LoVo (cell line): ENCODE results near the gene COMMD4.
"Not testable (repeated sequence)": the region's sequence is repeated elsewhere in the genome, so short reads cannot be mapped to it uniquely, and the experiment has no call there.

ENCODE experiments used
- DNase-seq: peaks from one replicate; pipeline ENCODE4 v3.0.0-alpha.2; 2016; ENCODE audit warnings: low spot score

COMMD4 gene

DNA sequence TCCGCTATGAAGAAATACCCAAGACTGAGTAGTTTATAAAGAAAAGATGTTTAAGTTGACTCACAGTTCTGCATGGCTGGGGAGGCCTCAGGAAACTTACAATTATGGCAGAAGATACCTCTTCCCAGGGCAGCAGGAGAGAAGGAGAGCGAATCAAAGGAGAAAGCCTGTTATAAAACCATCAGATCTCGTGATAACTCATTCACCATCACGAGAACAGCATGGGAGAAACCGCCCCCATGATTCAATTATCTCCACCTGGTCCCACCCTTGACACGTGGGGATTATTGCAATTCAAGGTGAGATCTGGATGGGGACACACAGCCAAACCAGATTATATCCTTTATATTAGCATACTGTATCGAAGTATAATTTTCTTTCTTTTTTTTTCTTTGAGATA is 3.8 kb upstream of the COMMD4 start:
- not testable (repeated sequence) for DNase-seq

DNA sequence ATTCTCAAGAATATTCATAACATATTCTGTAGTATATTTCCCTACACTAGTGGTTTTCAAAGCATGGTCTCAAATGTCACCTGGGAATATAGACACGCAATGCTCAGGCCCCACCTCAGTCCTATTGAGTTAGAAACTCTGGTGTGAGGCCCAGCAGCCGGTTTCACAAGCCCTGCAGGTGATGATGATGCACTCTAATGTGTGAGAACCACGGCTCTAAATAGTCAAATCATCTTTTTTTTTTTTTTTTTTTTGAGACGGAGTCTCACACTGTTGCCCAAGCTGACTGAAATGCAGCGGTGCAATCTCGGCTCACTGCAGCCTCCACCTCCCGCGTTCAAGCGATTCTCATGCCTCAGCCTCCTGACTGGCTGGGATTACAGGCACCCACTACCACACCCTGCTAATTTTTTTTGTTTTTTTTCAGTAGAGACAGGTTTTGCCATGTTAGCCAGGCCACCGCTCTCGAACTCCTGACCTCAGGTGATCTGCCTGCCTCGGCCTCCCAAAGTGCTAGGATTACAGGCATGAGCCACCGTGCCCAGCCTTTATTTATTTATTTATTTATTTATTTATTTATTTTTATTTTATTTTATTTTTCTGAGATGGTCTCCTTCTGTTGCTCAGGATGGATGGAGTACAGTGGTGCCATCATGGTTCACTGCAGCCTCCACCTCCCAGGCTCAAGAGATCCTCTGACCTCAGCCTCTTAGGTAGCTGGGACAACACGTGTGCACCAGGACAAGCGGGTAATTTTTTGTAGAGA is 2.0 kb upstream of the COMMD4 start:
- not testable (repeated sequence) for DNase-seq

GRCh38 chr15:75335313-75335704 is 554 bp upstream of the COMMD4 start:
- DNase-seq = no peak

GRCh38 chr15:75338661-75339240 is 2.9 kb downstream of the COMMD4 start:
- no peak for DNase-seq

- no peak for DNase-seq
Observed at GRCh38 chr15:75339531-75340240, 3.8 kb downstream of the COMMD4 start.

DNA sequence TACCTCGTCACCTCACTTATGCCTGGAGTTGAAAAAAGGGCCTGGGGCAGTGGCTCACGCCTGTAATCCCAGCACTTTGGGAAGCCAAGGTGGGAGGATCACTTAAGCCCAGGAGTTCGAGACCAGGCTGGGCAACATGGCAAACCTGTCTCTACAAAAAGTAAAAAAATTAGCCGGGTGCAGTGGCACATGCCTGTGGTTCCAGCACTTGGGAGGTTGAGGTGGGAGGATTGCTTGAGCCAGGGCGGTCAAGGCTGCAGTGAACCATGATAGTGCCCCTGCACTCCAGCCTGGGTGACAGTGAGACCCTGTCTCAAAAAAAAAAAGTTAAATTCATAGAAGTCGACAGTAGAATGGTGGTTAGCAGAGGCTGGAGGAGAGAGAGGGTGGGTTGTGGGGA is 6.4 kb downstream of the COMMD4 start:
- DNase-seq = no peak

GRCh38 chr15:75343953-75344352 is 8.1 kb downstream of the COMMD4 start:
- DNase-seq = not testable (repeated sequence)

- no peak for DNase-seq
Observed at GRCh38 chr15:75346796-75347221, 10.9 kb downstream of the COMMD4 start, which contains the start of gene NEIL1. NEIL1 (plus strand) TSS chr15:75347039; CDS start chr15:75348906, 1,867 bp downstream.

DNA sequence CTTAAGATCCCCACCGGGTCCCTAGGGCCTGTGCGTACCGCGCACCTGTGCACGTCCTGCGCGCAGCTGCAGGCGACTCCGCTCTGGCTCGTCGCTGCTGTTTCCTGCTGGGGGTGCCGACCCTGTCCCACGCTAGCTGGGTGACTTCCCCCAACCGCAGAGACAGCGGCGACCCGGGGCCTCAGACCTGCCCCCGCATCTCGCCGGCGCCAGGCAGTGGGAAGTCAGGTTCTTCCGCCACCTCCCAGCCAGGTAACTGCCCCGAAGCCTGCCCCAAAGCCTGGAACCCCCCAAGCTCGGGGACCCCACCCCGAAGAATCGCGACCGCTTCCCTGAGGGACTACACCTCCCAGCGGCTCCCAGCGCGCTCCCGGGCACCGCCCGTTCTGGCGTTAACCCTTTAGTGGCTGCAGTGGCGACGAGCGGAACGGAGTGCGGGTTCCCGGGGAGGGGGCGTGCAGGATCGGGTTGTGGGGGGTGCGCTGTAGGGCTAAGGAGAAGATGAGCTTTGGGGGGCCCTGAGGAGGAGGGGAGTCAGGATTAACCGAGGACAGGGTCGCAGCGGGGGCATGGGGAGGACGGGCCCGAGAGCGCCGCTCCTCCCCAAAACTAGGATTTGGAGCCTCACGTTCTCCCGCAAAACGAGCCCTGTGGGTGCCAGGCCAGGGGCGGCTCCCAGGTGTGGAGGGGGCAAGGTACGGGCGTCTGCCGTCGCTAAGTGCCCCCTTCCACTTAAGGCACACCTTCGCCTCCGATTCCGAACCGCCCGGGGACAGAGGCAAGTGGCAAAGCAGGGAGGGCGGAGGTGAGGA is 11.6 kb downstream of the COMMD4 start:
- peak; percentile 61 for DNase-seq

DNA sequence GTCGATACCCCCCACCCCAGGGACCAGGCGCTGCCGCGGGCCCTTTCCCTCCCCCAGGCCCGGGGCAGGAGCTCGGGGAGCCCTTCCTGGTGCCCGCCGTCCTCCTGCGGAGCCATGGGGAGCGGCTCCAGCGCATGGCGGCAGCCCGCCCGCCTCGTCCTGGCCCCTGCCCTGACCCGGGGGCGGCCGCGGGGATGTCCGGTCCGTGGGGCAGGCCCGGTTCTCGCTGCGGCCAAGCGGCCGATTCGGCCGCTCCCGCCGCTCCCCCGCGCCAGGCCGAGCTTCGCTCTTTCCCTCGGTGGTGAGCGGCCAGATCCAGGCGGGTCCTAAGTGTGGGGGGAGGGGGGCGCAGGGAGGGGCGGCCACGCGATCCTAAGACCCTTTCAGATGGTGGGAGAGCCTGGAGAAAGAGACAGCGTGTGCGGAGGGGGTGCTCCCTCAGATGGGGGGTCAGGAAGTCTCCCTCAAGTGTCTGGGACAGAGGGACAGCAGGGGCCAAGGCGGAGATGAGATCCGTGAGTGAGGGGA is 12.2 kb downstream of the COMMD4 start:
- no peak for DNase-seq

DNA sequence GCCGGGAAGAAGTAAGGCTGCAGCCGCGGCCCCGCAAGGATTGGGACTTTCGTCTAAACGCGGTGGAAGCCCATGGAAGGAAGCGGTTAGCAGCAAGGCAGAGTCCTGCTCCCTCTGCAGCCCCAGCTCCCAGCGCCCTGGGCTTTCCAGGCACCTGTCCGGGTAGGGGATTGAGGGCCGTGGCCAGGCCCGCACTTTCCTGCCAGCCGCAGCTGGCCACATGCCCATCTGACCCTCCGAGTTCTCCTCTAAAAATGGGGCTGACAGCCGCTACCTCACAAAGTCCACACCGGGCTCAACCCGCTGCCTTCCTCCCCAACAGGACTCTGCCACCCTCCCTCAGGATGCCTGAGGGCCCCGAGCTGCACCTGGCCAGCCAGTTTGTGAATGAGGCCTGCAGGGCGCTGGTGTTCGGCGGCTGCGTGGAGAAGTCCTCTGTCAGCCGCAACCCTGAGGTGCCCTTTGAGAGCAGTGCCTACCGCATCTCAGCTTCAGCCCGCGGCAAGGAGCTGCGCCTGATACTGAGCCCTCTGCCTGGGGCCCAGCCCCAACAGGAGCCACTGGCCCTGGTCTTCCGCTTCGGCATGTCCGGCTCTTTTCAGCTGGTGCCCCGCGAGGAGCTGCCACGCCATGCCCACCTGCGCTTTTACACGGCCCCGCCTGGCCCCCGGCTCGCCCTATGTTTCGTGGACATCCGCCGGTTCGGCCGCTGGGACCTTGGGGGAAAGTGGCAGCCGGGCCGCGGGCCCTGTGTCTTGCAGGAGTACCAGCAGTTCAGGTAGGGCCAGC is 12.9 kb downstream of the COMMD4 start:
- no peak for DNase-seq

DNA sequence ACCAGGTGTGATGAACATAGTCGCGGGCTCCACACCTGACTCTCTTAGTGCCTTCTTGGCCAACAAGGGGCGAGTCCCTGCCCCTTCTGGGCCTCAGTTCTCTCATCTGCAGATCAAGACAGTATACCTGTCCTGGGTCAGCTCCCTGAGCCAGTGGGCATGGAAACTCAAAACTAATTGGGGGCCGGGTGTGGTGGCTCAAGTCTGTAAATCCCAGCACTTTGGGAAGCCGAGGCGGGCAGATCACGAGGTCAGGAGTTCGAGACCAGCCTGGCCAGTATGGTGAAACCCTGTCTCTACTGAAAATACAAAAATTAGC is 13.4 kb downstream of the COMMD4 start:
- not testable (repeated sequence) for DNase-seq

GRCh38 chr15:75349851-75350588 is 14.2 kb downstream of the COMMD4 start:
- no peak for DNase-seq

- DNase-seq = no peak
Observed at GRCh38 chr15:75350601-75351361, 14.9 kb downstream of the COMMD4 start.

- no peak for DNase-seq
Observed at GRCh38 chr15:75352186-75353080, 16.6 kb downstream of the COMMD4 start.

GRCh38 chr15:75353604-75354003 is 17.7 kb downstream of the COMMD4 start:
- no peak for DNase-seq

DNA sequence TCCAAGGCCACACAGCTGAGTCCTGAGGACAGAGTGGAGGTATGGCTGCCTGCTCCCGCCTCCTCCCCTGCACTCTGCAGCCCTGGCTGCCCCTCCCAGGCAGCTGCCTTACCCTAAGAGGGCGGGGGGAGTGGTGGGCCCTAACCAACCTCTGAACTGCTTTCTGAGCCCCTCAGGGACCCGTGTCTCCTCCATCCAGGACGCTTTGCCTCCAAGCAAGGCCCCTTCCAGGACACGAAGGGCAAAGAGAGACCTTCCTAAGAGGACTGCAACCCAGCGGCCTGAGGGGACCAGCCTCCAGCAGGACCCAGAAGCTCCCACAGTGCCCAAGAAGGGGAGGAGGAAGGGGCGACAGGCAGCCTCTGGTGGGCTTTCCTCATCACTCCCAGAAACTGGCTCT is 18.6 kb downstream of the COMMD4 start:
- no peak for DNase-seq

DNA sequence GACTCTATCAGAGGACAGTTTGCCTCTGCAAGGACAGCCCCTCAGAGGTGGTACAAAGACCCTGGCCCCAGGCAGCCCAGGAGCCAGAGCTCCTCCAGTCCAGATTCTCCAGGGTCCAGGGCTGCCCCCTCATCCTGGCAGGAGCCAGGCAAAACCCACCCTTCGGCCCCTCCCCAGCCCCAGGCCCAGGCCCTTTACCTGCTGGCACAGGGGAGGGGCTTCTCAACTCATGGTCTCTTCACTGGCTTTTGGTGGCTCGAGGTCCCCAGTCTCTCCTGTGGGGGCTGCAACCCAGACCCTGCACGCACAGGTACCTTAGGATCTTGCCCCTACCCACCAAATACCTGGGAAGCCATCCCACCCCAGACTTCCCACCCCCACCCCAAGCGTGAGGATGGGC is 19.5 kb downstream of the COMMD4 start:
- DNase-seq = no peak

- DNase-seq = no peak
Observed at GRCh38 chr15:75356006-75356405, 20.1 kb downstream of the COMMD4 start.
